ENCODE data around the gene MAP3K19. TPM values are rescaled to one million over a fixed set of nuclear protein-coding genes. Genes with fewer than 3 reads are reported as not detected.

MAP3K19 gene
- total RNA-seq, 1 donor from 2014 or later = 0.78 TPM

- no peak for DNase-seq
Observed at GRCh38 chr2:134926231-134926931, 120.9 kb downstream of the MAP3K19 start.

GRCh38 chr2:134924912-134925311 lies 122.3 kb downstream of the MAP3K19 start:
- DNase-seq = no peak

- no peak for DNase-seq
Observed at GRCh38 chr2:134919341-134920210, 127.7 kb downstream of the MAP3K19 start.

- peak; percentile 99 for DNase-seq
Observed at GRCh38 chr2:134918526-134919340, 128.5 kb downstream of the MAP3K19 start, which contains the start of gene CCNT2. CCNT2 (plus strand) TSS chr2:134918822; CDS start chr2:134918855, 33 bp downstream.

- no peak for DNase-seq
Observed at GRCh38 chr2:134917888-134918525, 129.2 kb downstream of the MAP3K19 start.

- no peak for DNase-seq
Observed at GRCh38 chr2:134917360-134917865, 129.8 kb downstream of the MAP3K19 start.

Other genes with a start within 250 kb of the MAP3K19 start
- not detected for gene ACMSD, start 208.8 kb downstream of the MAP3K19 start, total RNA-seq
- 106 TPM for gene CCNT2, start 128.6 kb downstream of the MAP3K19 start, total RNA-seq
- 89.7 TPM for gene RAB3GAP1, start 4.8 kb upstream of the MAP3K19 start, total RNA-seq